Keratinocyte (primary cell): ENCODE measurements around the gene JAM2.

Source experiments
- CTCF ChIP-seq, 3 experiments: IDR thresholded peaks in 1 of 3; conservative IDR thresholded peaks in 1 of 3; optimal IDR thresholded peaks in 1 of 3; 2 replicates in 2 of 3; 3 replicates in 1 of 3; pipeline versions ENCODE3 to v1.5.1; 2011; ENCODE audit warnings: low read length in 3 of 3, mild to moderate bottlenecking in 3 of 3, moderate library complexity in 2 of 3, control low read depth in 1 of 3, inconsistent platforms in 1 of 3; ENCODE audit not compliant: insufficient read depth in 2 of 3; ENCODE audit errors: extremely low read depth in 1 of 3
- EZH2 ChIP-seq: IDR thresholded peaks from one replicate; pipeline ENCODE4 v1.6.1; 2012; ENCODE audit warnings: inconsistent platforms, mild to moderate bottlenecking, low read length, moderate library complexity

DNA sequence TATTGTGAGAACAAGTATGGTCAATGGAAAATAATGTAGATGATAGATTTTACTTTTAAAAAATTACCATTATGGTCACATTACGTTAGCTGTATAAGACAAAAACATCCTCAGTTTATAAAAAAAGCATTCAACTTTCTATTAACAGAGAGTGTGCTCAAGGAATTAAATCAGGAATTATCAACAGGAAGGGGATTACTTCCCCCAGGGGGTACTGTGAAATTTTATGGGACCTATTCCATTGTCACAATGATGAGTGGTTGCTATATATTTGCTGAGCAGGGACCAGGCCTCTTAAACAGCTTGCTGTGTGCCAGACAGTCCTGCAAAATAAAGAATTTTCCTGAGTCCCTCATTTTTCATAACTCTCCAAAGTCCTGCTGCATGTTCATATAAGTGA lies 21.2 kb downstream of the JAM2 start:
- no peak for TF ChIP-seq CTCF (optimal IDR thresholded peaks at IDR 0.05 in 1 of 3, IDR thresholded peaks at IDR 0.05 in 1 of 3, conservative IDR thresholded peaks at IDR 0.05 in 1 of 3; ENCODE audit: extremely low read depth in 1 of 3, insufficient read depth in 2 of 3, low read length in 3 of 3)
- TF ChIP-seq EZH2: no peak
